Endothelial cell of umbilical vein (primary cell): ENCODE data around the gene ANKRD34A.

Experiments
- EZH2 ChIP-seq: IDR thresholded peaks from 2 replicates; pipeline ENCODE4 v1.6.1; 2012; ENCODE audit warnings: borderline replicate concordance, low read depth, mild to moderate bottlenecking, moderate library complexity, low read length, inconsistent platforms; ENCODE audit not compliant: severe bottlenecking
- GATA2 ChIP-seq: IDR thresholded peaks from 2 replicates; pipeline ENCODE4 v1.7.0; 2011; ENCODE audit warnings: low read depth, mild to moderate bottlenecking, moderate library complexity, mixed read lengths, low read length; ENCODE audit not compliant: insufficient read length, insufficient read depth
- JUN ChIP-seq: IDR thresholded peaks from 2 replicates; pipeline ENCODE4 v1.6.1; 2011; ENCODE audit warnings: borderline replicate concordance, low read depth; ENCODE audit not compliant: insufficient read length, insufficient read depth
- POLR2A ChIP-seq: IDR thresholded peaks from 2 replicates; pipeline ENCODE4 v1.6.1; 2012; ENCODE audit warnings: low read depth, mild to moderate bottlenecking, control low read depth, low read length
- POLR2AphosphoS5 ChIP-seq: IDR thresholded peaks from 2 replicates; pipeline ENCODE4 v1.6.1; 2012; ENCODE audit warnings: low read depth, mild to moderate bottlenecking, control low read depth, low read length, moderate library complexity; ENCODE audit not compliant: insufficient read depth
- TF ChIP-seq, protein P1 (sequence below), 2 donors: IDR thresholded peaks; 1 replicate in 1 of 2; 2 replicates in 1 of 2; pipeline ENCODE4 v1.5.1; 2011; ENCODE audit warnings: low read length in 2 of 2, mild to moderate bottlenecking in 2 of 2, moderate library complexity in 2 of 2, control low read depth in 1 of 2, inconsistent platforms in 1 of 2, low read depth in 1 of 2; ENCODE audit not compliant: insufficient read depth in 1 of 2; ENCODE audit errors: extremely low read depth in 1 of 2

DNA sequence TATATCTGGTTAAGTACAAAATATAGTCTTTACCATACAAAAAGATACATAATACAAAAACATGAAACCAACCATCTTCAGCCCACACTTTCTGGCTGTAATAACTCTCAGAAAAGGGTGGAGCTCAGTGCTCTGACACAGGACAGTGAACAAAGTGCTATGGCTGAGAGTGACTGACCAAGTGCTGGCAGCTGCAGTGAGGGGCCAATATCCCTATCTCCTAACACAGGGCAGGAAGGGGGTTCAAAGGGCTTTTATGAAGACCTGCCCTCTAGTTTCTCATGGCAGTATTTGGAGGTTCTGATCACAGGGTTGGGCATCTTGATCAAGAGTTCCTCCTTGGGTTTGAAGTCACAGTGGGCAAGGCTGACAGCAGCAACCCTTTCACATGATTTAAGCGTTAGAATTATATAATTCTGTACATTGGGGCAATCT, 28.1 kb upstream of the ANKRD34A start:
- no peak for TF ChIP-seq POLR2A
- TF ChIP-seq, protein P1, sequence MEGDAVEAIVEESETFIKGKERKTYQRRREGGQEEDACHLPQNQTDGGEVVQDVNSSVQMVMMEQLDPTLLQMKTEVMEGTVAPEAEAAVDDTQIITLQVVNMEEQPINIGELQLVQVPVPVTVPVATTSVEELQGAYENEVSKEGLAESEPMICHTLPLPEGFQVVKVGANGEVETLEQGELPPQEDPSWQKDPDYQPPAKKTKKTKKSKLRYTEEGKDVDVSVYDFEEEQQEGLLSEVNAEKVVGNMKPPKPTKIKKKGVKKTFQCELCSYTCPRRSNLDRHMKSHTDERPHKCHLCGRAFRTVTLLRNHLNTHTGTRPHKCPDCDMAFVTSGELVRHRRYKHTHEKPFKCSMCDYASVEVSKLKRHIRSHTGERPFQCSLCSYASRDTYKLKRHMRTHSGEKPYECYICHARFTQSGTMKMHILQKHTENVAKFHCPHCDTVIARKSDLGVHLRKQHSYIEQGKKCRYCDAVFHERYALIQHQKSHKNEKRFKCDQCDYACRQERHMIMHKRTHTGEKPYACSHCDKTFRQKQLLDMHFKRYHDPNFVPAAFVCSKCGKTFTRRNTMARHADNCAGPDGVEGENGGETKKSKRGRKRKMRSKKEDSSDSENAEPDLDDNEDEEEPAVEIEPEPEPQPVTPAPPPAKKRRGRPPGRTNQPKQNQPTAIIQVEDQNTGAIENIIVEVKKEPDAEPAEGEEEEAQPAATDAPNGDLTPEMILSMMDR (IDR thresholded peaks at IDR 0.05; ENCODE audit: extremely low read depth in 1 of 2, insufficient read depth in 1 of 2, low read depth in 1 of 2, low read length in 2 of 2) = no peak
- no peak for TF ChIP-seq POLR2AphosphoS5
- no peak for TF ChIP-seq EZH2
- TF ChIP-seq JUN = no peak
- TF ChIP-seq GATA2 = no peak
